H1 (cell line): ENCODE results near the gene DENND2A. TPM values are rescaled to one million over a fixed set of nuclear protein-coding genes. Genes with fewer than 3 reads are reported as not detected.

Source experiments
- CBX8 ChIP-seq: fragments of 300-800, 300-1000 bp; sonication (generic); IDR thresholded peaks from 2 replicates; pipeline ENCODE4 v1.7.1; 2016; ENCODE audit warnings: low read depth, low read length, borderline replicate concordance
- CEBPB ChIP-seq: IDR thresholded peaks from 2 replicates; pipeline ENCODE4 v1.6.1; 2012; ENCODE audit warnings: low read depth, low read length
- CHD7 ChIP-seq: fragments of 300-600 bp; sonication (generic); IDR thresholded peaks from 2 replicates; pipeline ENCODE4 v1.7.1; 2012; ENCODE audit warnings: low read length, moderate library complexity, mild to moderate bottlenecking, inconsistent platforms; ENCODE audit not compliant: insufficient replicate concordance
- EGR1 ChIP-seq: IDR thresholded peaks from 2 replicates; pipeline ENCODE4 v1.6.1; 2011; ENCODE audit warnings: low read depth, low read length, borderline replicate concordance
- KDM4A ChIP-seq: IDR thresholded peaks from one replicate; pipeline ENCODE4 v1.7.1; 2012; ENCODE audit warnings: low read depth, mild to moderate bottlenecking, moderate library complexity, low read length, inconsistent platforms; ENCODE audit not compliant: severe bottlenecking
- POLR2AphosphoS5 ChIP-seq: IDR thresholded peaks from 2 replicates; pipeline ENCODE4 v1.6.1; 2011; ENCODE audit warnings: low read depth, low read length
- POU5F1 ChIP-seq: IDR thresholded peaks from 2 replicates; pipeline ENCODE4 v1.6.1; 2011; ENCODE audit warnings: low read depth, mild to moderate bottlenecking, low read length, moderate library complexity
- SUZ12 ChIP-seq: fragments of 200-600 bp; sonication (generic); IDR thresholded peaks from 2 replicates; pipeline ENCODE4 v1.6.1; 2012; ENCODE audit warnings: mild to moderate bottlenecking, inconsistent platforms, low read length, moderate library complexity, mixed read lengths
- TBP ChIP-seq: IDR thresholded peaks from 2 replicates; pipeline ENCODE4 v1.6.1; 2011; ENCODE audit warnings: low read depth, low read length, improper control_type of control experiment
- polyA plus RNA-seq, 7 experiments: library from polyadenylated mRNA; depleted of rRNA in 3 of 7; stranded (reverse) in 5 of 7; unstranded in 2 of 7; fragments of >200 nt in 5 of 7; fragments of 200-250 nt in 2 of 7; gene quantifications; 1 replicate in 5 of 7; 2 replicates in 1 of 7; 4 replicates in 1 of 7; pipeline versions ENCODE4 v1.2.1 to v1.2.3, GENCODE V29; 2011 to 2013; ENCODE audit warnings: missing spikeins in 2 of 7, mixed read lengths in 2 of 7
- total RNA-seq: library from RNA; stranded (reverse); fragmentation: NEBNext Ultra II Directional; extraction: Animal tissue kit (Norgen Biotek cat#: 25700); gene quantifications from 2 replicates; pipeline ENCODE4 v1.2.1, GENCODE V29; 2021

The DENND2A gene
- total and polyA plus RNA-seq, 2 of the 8 experiments (the other 6 are each of a cell fraction or from before 2014, with no cell fraction given), result 5.0 to 13.0 TPM

DNA sequence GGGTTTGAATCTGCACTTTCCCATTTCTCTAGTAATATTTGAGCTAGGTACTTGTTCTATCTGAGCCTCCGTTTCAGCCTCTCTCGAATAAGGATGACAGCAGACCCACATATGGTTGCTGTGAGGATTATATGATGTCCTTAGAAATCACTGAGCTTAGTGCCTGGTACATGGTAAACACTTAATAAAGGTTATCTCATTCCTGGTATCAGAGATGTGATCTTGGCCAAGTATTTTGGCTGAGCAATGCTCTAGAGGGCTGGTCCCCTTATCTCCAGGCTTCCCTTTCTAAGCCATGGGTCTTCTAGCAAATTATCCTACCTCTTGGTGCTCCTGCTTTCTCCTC, 160.9 kb downstream of the DENND2A start (continued):
- TF ChIP-seq CHD7 (no peak), POLR2AphosphoS5 (no peak), KDM4A (no peak), SUZ12 (no peak), CEBPB (no peak), EGR1 (no peak), CBX8 (no peak), POU5F1 (no peak), TBP (no peak)
